Mucosa of descending colon (tissue), 3 donors: ENCODE data around the gene MACROH2A1. TPM values are rescaled to one million over a fixed set of nuclear protein-coding genes. Genes with fewer than 3 reads are reported as not detected.

Experiments
- ATAC-seq: fragments of 200-7000 bp; cut with Tn5 transposase; one replicate; pipeline ENCODE4 v1.9.1; 2020; ENCODE audit warnings: mild to moderate bottlenecking, moderate library complexity
- DNase-seq, 3 donors: peaks; one replicate each; pipeline ENCODE4 v3.0.0-alpha.2; 2020
- H3K36me3 ChIP-seq: fragments of 200-600 bp; one replicate; pipeline ENCODE4 v1.8.0; 2021; ENCODE audit warnings: low read depth, mild to moderate bottlenecking
- H3K4me1 ChIP-seq: fragments of 200-600 bp; one replicate; pipeline ENCODE4 v1.8.0; 2021; ENCODE audit warnings: low read depth, mild to moderate bottlenecking
- H3K4me3 ChIP-seq: fragments of 200-600 bp; one replicate; pipeline ENCODE4 v1.8.0; 2021; ENCODE audit warnings: mild to moderate bottlenecking
- H3K9me3 ChIP-seq: fragments of 200-600 bp; one replicate; pipeline ENCODE4 v1.8.0; 2021; ENCODE audit warnings: mild to moderate bottlenecking
- CTCF ChIP-seq: fragments of 200-600 bp; IDR thresholded peaks from one replicate; pipeline ENCODE4 v1.8.0; 2022; ENCODE audit warnings: antibody characterized with exemption, mild to moderate bottlenecking
- intact Hi-C, 2 donors: fragments of 100-400 bp; cut with DNase I in 1 of 2; cut with micrococcal nuclease in 1 of 2; formaldehyde crosslinking; loops; one replicate each; pipeline versions ENCODE4 v1.11.0 to v1.11.1; 2022; cut with DNase I, micrococcal nuclease
- total RNA-seq, 3 donors: library from RNA; stranded (reverse); fragmentation: NEBNext Ultra II Directional in 2 of 3; extraction: Animal tissue kit (Norgen Biotek cat#: 25700) in 2 of 3; gene quantifications; one replicate each; pipeline versions ENCODE4 v1.2.1 to v1.2.4, GENCODE V29; 2021 to 2023
- donor health status: DM: no; HTN: no; CAD: no; lungs with moderate emphysema.
- donor health status: DM: no; HTN: no; CAD: no.
- donor health status: DM: no; HTN: yes; CAD: no.

The MACROH2A1 gene
- total RNA-seq, 3 donors from 2014 or later: 170 to 255 (median 243) TPM

GRCh38 chr5:135326296-135327254 is 72.5 kb downstream of the MACROH2A1 start:
- Histone ChIP-seq H3K36me3 (no peaks in the 10 kb centered on the region), H3K4me1 (peaks cover 19% of the 10 kb centered on the region), H3K4me3 (no peak overlapping the region), H3K9me3 (no peaks in the 10 kb centered on the region)
- no peak for DNase-seq
- no peak for TF ChIP-seq CTCF
- intact Hi-C loops: no loop called here
- no peak for ATAC-seq

GRCh38 chr5:135324897-135325650 is 74.0 kb downstream of the MACROH2A1 start:
- no peak for DNase-seq
- peak; percentile 19 for ATAC-seq
- peaks cover 19% of the 10 kb centered on the region for H3K4me1 ChIP-seq
- no peaks in the 10 kb centered on the region for H3K9me3 ChIP-seq
- H3K4me3 ChIP-seq: no peak overlapping the region
- intact Hi-C loops: no loop called here
- no peak for TF ChIP-seq CTCF
- H3K36me3 ChIP-seq: no peaks in the 10 kb centered on the region

- ATAC-seq: no peak
Observed at GRCh38 chr5:135324160-135324559, 74.9 kb downstream of the MACROH2A1 start.

GRCh38 chr5:135323701-135324132 is 75.3 kb downstream of the MACROH2A1 start:
- ATAC-seq (peak; percentile 72), DNase-seq (peak in 1 of 3 donors; percentile 24)
- Histone ChIP-seq H3K4me1 (peaks cover 19% of the 10 kb centered on the region), H3K9me3 (no peaks in the 10 kb centered on the region), H3K4me3 (no peak overlapping the region), H3K36me3 (no peaks in the 10 kb centered on the region)
- intact Hi-C loops: no loop called here
- no peak for TF ChIP-seq CTCF

More at GRCh38 chr5:135324160-135324559, 74.9 kb downstream of the MACROH2A1 start:
- intact Hi-C loops: no loop called here
- Histone ChIP-seq H3K36me3 (no peaks in the 10 kb centered on the region), H3K4me1 (peaks cover 19% of the 10 kb centered on the region), H3K9me3 (no peaks in the 10 kb centered on the region), H3K4me3 (no peak overlapping the region)
- no peak for DNase-seq
- no peak for TF ChIP-seq CTCF

- intact Hi-C loops: no loop called here
- no peak for TF ChIP-seq CTCF
- ATAC-seq (no peak), DNase-seq (no peak)
- Histone ChIP-seq H3K9me3 (no peaks in the 10 kb centered on the region), H3K4me1 (peaks cover 19% of the 10 kb centered on the region), H3K36me3 (no peaks in the 10 kb centered on the region), H3K4me3 (no peak overlapping the region)
Observed at GRCh38 chr5:135323227-135323626, 75.8 kb downstream of the MACROH2A1 start.
